CD4-positive, alpha-beta T cell treated with Interleukin-4 for 4 hours (primary cell): ENCODE measurements around the gene ZNF385C.
A peak's percentile ranks its signal among the peaks of the same experiment; 100 is the strongest.
"Not testable (repeated sequence)": the region's sequence is repeated elsewhere in the genome, so short reads cannot be mapped to it uniquely, and the experiment has no call there.

ENCODE experiments used
- DNase-seq: peaks from one replicate; pipeline ENCODE4 v3.0.0-alpha.2; 2020

The ZNF385C gene

DNA sequence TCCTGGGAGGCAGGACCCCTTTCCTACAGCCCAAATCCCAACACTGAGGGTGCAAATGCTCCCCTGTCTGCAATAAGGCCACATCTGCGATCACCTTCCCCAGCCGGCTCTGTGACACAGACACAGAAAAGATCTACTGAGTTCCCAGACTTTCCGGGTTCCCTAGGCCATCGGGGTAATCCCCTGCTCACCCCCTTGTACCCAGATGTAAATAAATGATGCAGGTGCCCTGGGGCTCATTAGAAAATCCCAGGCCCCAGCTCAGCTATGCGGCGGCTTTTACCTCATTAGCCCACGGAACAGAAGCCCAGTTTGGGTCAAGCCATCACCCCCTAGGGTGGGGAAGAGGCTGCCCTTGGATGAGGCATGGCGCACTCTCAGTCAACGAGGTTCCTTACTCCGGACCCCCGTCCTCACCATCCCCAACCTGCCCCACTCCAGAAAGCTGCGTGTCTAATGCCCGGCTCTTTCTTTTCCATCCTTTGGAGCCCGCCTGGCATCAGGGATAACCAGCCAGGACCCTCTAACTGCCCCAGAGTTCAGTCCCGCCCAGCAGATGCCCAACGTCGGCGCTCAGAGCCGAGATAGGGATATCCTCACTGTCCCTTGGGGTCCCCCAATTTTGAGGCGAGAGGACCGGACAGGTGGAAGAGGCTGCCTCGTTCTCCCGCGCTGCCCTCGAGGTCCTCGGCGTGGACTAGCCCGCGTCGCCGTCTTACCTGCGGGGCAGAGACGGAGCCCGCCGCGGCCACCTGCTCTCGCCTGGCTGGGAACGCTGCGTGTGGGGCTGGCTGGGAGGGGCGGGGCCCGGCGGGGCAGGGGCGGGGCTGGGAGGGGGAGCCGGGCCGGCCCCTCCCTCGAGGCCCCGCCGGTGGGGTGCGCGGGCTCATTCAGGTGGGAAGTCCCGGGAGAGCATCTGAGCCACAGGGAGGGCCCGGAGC is at the start of gene ZNF385C:
Gene ZNF385C (minus strand): TSS at position 783 of the 941 bp plus-strand sequence. CDS start 35,417 bp downstream, outside the sequence.
- peak; percentile 17 for DNase-seq

- no peak for DNase-seq
Observed at GRCh38 chr17:42146911-42147607, 48.8 kb upstream of the ZNF385C start.

- not testable (repeated sequence) for DNase-seq
Observed at GRCh38 chr17:42143138-42143537, 44.9 kb upstream of the ZNF385C start.

DNA sequence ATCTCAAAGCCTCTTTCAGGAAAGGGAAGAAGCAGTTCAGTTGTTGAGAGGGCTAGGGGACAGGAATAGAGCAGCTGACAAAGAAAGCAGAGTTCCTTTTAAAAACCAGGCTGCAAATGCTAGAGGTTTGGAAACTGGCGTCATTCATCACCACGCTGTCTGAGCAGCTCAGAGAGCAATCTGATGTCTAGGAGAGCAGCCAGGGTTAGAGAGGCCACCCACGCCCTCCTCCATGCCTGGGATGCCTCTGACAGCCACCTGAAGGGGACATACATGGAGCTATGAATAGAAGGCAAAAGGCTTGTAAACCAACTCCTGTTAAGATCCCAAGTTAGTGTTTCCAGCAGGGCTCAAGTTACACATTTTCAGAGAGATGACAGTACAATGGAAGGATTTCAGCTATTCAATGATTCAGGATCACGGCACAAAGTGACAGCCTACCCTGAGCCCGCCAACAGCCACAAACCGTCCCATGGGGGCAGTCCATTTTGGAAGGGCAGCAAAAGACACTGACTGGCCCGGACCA is 44.2 kb upstream of the ZNF385C start:
- DNase-seq: no peak

DNA sequence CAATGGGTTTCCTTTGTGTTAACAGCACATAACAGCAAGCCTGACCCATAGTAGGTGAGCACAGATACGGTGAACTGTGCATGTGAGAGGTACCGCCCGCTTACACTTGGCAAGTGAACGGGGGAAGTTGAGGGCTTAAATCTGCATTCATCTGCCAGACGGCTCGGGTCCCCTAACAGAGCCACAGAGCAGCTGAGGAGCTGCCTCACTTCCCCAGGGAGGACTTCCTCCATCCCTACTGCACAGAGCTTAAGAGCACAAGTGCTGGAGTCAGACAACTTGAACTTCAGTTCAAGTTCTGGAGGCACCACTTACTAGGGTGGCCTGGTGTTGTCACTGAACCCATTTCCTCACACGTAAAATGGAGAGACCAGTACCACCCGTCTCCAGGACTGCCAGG is 43.1 kb upstream of the ZNF385C start:
- DNase-seq: no peak

GRCh38 chr17:42140690-42141089 is 42.4 kb upstream of the ZNF385C start:
- not testable (repeated sequence) for DNase-seq

- no peak for DNase-seq
Observed at GRCh38 chr17:42138749-42139492, 40.6 kb upstream of the ZNF385C start.

GRCh38 chr17:42136654-42137051 is 38.4 kb upstream of the ZNF385C start:
- no peak for DNase-seq

DNA sequence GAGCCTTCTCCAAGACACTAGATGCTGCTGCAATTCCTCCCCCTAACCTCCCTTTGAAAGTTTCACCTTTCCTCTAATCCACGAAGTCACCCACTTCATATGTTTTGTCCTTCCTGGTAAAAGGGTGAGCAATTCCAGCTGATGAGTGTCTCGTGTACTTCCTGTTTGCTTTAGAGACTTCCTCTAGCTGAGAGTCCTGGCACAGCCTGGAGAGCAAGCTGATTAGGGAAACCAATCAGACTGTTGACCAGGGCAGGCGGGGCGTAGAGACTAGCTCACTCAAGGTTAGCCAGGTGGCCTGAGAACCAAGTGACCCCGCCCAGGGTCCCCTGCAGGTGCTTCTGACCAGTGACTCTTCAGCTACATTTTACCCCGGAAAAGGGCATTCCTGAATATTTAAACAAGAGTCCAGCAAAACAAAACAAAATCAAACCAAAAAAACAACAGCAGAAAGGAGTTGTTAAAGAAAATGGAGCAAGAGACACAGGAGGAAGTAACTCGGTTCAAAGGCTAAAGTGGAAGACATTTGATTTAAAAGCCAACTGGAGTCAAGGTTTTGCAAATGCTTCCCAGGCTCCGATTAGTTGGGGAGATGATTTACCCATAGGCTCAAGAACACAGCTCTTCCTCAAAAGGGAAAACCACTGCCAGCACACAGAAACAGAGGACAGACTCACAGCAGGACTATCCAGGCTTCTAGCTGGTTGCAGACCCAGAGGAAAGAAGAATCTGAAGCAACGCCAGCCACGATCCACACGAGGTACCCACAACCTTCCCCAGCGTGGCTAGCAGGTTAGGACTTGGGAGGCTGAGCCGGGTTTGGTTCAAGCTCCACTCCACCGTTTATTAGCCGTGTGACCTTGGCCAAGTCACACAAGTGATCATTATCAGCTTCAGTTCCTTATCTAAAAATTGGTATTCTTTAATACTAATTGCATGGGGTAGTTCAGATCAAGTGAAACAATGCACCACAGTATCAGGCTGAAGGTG is 37.7 kb upstream of the ZNF385C start:
- peak; percentile 22 for DNase-seq

DNA sequence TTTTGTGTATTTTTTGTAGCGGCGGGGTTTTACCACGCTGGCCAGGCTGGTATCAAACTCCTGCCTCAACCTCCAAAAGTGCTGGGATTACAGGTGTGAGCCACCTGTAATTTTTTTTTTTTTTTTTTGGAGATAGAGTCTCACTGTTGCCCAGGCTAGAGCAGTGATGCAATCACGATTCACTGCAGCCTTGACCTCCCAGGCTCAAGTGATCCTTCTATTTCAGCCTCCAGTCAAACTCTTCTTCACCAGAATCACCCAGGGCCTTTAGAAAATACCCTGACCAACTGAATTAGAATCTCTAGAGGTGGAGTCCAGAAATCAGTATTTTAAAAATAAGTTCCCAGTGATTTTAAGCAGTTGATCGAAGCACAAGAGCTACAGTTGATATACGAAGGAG is 36.9 kb upstream of the ZNF385C start:
- no peak for DNase-seq

DNA sequence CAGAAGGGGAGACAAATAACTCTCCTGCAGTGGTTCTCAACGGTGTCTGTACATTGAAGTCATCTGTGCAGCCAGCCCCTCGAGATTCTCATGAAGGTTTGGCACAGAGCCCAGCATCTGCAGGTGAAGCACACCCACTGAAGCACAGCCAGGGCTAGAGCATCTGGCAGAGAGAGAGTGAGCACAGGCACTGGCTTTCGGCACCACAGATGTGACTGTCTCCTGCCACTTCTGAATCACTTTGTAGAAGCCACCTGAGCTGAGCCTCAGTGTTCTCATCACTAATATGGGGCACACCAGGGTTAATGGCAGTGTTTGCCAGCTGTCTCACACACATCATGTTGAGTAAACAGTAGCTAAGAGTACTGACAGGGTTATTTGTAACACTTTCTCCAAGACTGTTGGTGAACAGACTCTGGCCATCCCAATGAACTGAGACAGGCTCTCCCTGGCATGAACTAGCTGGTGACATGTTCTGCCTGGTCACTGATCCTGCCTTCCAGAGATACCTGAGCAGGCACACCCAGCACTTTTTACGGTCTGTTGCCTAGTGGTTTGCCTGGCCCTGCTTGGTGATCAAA is 35.3 kb upstream of the ZNF385C start:
- DNase-seq: peak; percentile 53

DNA sequence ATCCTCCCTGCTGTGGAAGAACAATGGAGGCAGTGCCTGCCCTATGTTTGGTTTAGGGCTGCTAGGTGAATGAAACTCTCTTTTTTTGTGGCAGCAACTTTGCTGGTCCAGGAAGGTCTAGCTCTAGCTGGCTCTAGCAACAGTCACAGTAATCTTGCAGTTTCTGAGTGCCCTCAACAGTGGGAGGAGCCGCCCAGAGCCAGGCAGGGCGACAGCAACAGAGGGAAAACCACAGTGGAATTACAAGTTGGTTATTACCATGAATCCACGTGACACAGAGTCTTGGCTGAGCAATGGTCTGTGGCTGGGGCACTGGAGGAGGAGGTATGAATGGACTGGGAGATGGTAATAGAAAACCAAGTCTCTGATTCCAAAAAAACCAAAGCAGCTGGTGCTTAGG is 34.7 kb upstream of the ZNF385C start:
- DNase-seq: peak; percentile 13

- no peak for DNase-seq
Observed at GRCh38 chr17:42131981-42132432, 33.7 kb upstream of the ZNF385C start.

- DNase-seq: no peak
Observed at GRCh38 chr17:42131232-42131631, 33.0 kb upstream of the ZNF385C start.

DNA sequence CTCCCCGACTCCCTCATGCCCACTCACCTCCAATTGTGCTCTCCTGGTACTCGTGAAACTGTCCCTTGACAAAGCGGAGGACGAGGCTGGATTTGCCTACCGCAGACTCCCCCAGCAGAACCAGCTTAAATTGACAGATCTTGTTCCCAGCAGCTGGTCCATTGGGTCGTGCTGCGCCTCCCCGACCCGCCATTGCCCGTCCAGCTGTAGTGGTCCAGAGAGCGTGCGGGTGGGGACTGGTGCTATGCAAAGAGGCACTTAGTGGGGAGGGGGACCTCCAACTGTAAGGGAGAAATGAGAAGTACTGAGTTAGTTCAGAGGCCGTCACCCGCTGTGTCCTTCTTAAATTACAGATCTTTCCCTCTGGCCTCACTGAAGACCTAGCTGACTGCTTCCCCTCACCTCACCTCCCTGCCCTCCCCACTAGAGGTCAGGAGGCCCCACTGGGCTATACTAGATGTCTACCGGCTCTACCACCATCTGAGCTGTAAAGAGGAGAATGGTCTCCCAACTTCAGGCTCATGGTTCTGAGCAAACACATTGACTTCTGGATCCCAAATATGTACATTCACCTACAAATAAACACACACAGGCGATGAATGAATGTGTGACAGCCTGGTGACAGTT is 32.1 kb upstream of the ZNF385C start:
- DNase-seq: no peak

DNA sequence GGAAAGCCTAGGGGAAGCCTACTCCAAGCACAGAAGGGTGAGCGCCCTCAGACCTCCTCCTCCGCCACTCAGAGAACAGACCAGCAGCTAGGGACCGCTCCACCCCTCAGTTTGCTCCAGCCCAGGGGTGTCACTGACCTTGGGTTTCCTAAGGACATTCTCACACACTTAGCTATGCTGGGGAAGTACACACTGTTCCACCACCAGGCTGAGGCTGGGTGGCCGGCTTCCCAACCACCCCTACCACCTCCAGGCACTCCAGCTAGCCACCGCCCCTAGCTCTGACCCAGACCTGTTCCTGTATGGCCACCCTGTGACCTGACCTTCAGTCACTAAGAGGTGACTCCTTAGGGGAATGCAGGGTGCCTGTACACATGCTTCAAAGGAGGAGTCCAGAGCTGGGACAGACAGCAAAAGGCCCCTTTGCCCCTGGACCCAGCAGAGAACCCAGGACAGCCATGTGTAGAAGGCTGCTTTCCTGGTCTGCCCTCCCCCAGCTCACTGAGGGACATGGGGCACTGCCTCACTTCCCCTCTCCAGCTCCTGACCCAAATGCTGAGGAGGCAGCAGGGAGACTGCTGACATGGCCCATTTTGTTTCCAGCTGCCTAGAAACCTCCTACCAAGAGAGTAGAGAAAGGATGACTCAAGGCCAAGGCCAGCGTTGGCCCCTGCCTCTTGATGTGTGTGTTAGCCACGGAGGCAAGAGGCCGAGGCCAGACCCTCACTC is 31.0 kb upstream of the ZNF385C start:
- DNase-seq: no peak

- no peak for DNase-seq
Observed at GRCh38 chr17:42127414-42127813, 29.1 kb upstream of the ZNF385C start.

DNA sequence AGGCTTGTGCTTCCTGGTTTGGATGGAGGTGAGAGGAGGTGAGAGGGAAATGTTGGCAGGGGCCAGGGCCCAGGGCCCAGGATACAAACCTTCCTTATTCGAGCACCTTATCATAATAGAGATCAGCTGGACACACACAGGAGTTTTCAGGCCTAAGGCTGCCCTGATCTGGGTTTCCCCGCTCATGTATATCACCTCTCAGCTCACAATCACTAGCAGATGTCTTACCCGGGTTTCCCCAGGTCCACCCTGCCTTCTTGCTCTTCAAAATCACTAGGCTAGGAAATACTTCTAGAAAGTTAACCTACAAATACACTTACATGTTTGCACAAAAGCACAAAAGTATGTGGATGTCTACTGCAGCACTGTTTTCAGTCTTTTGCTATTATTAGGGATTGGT is 28.6 kb upstream of the ZNF385C start:
- no peak for DNase-seq

GRCh38 chr17:42125565-42125964 is 27.3 kb upstream of the ZNF385C start:
- DNase-seq: no peak

DNA sequence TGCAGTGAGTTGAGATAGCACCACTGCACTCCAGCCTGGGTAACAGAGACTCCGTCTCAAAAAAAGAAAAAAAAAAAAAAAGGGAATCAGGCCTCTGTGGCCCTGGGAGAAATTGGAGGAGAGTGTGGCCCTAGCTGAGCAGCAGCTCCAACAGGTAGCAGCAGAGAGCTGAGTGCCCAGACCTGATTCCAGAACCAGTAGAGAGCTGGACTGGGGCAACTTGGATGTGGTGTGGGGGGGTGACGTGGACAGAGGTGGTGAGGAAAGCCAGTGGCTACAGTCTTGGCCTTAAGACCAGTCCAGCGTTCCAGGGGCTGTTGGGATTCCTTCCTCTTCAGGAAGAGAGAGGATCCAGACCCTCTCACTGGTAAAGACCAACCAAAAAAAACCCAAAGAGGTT is 26.0 kb upstream of the ZNF385C start:
- no peak for DNase-seq
